Measurements from ENCODE around the gene CDH22. TPM values are rescaled to one million over a fixed set of nuclear protein-coding genes. Genes with fewer than 3 reads are reported as not detected.
A peak's percentile ranks its signal among the peaks of the same experiment; 100 is the strongest.

CDH22 gene
- total RNA-seq, 2 donors from 2014 or later, result 0.22 to 0.77 TPM

DNA sequence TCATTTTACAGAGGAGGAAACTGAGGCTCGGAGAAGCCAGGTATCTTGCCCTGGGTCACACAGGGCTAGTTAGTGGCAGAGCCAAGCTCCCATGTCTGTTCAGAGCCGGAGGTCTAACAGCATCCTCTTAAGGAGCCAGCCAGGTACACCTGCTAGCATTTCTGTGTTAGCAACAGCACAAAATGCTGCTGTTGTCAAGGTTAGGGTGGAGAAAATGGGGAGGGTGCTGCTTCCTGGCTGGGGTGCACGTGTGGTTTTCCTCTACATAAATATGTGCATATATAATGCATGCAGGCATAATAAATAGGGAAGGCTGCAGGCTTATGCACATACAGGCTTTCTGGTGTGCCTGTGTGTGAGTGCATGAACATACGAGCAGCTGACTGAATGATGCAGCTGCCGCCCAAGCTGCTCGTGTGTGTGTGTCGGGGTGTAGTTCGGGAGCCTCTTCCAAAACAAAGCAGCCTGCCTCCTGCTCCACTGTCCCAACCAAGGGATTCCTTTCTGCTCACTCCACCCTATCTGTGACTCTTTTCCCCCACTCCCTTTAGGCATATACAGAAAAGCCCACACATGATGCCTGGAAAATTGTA is 103.6 kb downstream of the CDH22 start:
- Histone ChIP-seq H3K9ac (ENCODE audit: extremely low read depth, low read length, poor library complexity, severe bottlenecking) (no peak overlapping the region), H3K4me1 (ENCODE audit: control insufficient read depth, insufficient read depth, low read length) (no peaks in the 10 kb centered on the region), H3K27ac (ENCODE audit: low read depth, low read length) (peak overlapping the region; percentile 38), H3K4me3 (ENCODE audit: low read length) (no peak overlapping the region), H3K36me3 (ENCODE audit: control insufficient read depth, insufficient read depth, low read length) (no peaks in the 10 kb centered on the region), H3K27me3 (ENCODE audit: control insufficient read depth, insufficient read depth, low read length, poor library complexity, severe bottlenecking) (no peaks in the 10 kb centered on the region), H3K9me3 (ENCODE audit: control insufficient read depth, low read length) (no peaks in the 10 kb centered on the region)
- Mint-ChIP-seq H3K9me3 (no peaks in the 10 kb centered on the region), H3K4me1 (peaks cover 14% of the 10 kb centered on the region), H3K27me3 (ENCODE audit: insufficient read depth) (peaks cover 28% of the 10 kb centered on the region), H3K36me3 (ENCODE audit: low read depth) (no peaks in the 10 kb centered on the region), H3K4me3 (no peak overlapping the region), H3K27ac (no peak overlapping the region)
- TF ChIP-seq, protein P1, sequence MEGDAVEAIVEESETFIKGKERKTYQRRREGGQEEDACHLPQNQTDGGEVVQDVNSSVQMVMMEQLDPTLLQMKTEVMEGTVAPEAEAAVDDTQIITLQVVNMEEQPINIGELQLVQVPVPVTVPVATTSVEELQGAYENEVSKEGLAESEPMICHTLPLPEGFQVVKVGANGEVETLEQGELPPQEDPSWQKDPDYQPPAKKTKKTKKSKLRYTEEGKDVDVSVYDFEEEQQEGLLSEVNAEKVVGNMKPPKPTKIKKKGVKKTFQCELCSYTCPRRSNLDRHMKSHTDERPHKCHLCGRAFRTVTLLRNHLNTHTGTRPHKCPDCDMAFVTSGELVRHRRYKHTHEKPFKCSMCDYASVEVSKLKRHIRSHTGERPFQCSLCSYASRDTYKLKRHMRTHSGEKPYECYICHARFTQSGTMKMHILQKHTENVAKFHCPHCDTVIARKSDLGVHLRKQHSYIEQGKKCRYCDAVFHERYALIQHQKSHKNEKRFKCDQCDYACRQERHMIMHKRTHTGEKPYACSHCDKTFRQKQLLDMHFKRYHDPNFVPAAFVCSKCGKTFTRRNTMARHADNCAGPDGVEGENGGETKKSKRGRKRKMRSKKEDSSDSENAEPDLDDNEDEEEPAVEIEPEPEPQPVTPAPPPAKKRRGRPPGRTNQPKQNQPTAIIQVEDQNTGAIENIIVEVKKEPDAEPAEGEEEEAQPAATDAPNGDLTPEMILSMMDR (conservative IDR thresholded peaks at IDR 0.05), result no peak
- DNase-seq, result no peak
- WGBS, 2 experiments (ENCODE audit: insufficient coverage in 1 of 2, insufficient read length in 1 of 2), result 81 to 100% methylated on average over 5 to 8 of the region's 8 CpGs

DNA sequence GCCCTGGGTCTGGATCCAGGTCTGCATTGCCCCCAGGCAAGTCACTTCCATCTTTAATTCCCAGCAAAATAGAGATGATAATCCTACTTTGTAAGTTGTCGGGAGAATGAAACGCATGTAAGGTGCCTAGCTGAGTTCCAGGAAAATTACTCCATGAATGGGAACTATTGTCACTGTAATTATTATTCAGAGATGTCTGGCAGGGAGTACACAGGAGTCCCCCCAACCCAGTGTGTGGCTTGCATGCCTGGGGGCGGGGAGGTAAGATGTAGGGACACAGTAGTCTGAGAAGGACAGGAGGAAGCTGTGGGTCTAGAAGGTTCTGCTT is 104.8 kb downstream of the CDH22 start:
- Histone ChIP-seq H3K4me1 (ENCODE audit: control insufficient read depth, insufficient read depth, low read length) (no peaks in the 10 kb centered on the region), H3K36me3 (ENCODE audit: control insufficient read depth, insufficient read depth, low read length) (no peaks in the 10 kb centered on the region), H3K9me3 (ENCODE audit: control insufficient read depth, low read length) (no peaks in the 10 kb centered on the region), H3K27ac (ENCODE audit: low read depth, low read length) (no peak overlapping the region), H3K27me3 (ENCODE audit: control insufficient read depth, insufficient read depth, low read length, poor library complexity, severe bottlenecking) (no peaks in the 10 kb centered on the region), H3K4me3 (ENCODE audit: low read length) (no peak overlapping the region), H3K9ac (ENCODE audit: extremely low read depth, low read length, poor library complexity, severe bottlenecking) (no peak overlapping the region)
- no peak for DNase-seq
- H3K9me3 Mint-ChIP-seq, result peaks cover 2% of the 10 kb centered on the region
- TF ChIP-seq, protein P1 (conservative IDR thresholded peaks at IDR 0.05), result no peak
- no peaks in the 10 kb centered on the region for H3K36me3 Mint-ChIP-seq (ENCODE audit: low read depth)
- H3K4me3 Mint-ChIP-seq, result no peak overlapping the region
- peaks cover 32% of the 10 kb centered on the region for H3K27me3 Mint-ChIP-seq (ENCODE audit: insufficient read depth)
- H3K27ac Mint-ChIP-seq, result no peak overlapping the region
- WGBS, 2 experiments (ENCODE audit: insufficient coverage in 1 of 2, insufficient read length in 1 of 2), result 83 to 93% methylated on average over 3 of the region's 3 CpGs
- peaks cover 11% of the 10 kb centered on the region for H3K4me1 Mint-ChIP-seq

DNA sequence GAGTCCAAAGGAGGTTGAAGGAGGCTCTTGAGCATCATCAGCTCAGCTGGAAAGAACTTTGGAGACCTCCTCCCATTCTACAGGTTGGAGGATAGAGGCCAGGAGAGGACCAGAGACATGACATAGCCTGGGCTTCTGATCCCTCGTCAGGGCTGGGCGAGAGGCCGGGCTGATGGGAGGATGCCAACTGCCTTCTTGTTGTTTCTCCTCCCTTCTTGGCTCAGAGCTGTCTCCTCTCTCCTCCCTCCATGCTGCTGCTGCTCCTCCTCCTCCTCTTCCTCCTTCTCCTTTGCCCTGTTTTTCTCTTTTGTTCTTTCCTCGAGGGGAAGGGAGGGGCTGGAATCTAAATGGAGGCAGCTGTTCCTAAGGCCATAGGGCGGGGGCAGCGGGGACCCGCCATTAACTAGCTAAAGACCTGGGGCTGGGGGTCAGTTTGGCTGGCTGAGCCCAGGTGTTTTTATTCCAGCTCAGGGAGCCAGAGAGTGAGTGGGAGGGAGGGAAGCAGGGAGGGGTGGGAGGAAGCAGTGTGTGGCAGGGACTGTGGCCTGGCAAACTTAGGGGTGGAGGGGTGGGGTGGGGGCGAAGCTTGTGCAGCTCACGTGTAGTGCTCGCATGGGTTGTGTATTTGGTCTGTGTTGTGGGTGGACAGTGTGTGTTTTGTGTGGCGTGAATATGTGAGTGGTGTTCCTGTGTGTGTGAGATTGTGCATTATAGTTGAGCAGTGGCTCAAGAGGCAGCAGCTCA is 105.4 kb downstream of the CDH22 start:
- Histone ChIP-seq H3K9me3 (ENCODE audit: control insufficient read depth, low read length) (no peaks in the 10 kb centered on the region), H3K4me1 (ENCODE audit: control insufficient read depth, insufficient read depth, low read length) (no peaks in the 10 kb centered on the region), H3K36me3 (ENCODE audit: control insufficient read depth, insufficient read depth, low read length) (no peaks in the 10 kb centered on the region), H3K27ac (ENCODE audit: low read depth, low read length) (peak overlapping the region; percentile 32), H3K4me3 (ENCODE audit: low read length) (no peak overlapping the region), H3K27me3 (ENCODE audit: control insufficient read depth, insufficient read depth, low read length, poor library complexity, severe bottlenecking) (no peaks in the 10 kb centered on the region), H3K9ac (ENCODE audit: extremely low read depth, low read length, poor library complexity, severe bottlenecking) (no peak overlapping the region)
- Mint-ChIP-seq H3K4me3 (no peak overlapping the region), H3K9me3 (peaks cover 2% of the 10 kb centered on the region), H3K27me3 (ENCODE audit: insufficient read depth) (peaks cover 29% of the 10 kb centered on the region), H3K36me3 (ENCODE audit: low read depth) (no peaks in the 10 kb centered on the region), H3K4me1 (peaks cover 11% of the 10 kb centered on the region), H3K27ac (no peak overlapping the region)
- DNase-seq, result no peak
- TF ChIP-seq, protein P1 (conservative IDR thresholded peaks at IDR 0.05), result no peak
- WGBS, 2 experiments (ENCODE audit: insufficient coverage in 1 of 2, insufficient read length in 1 of 2), result 80 to 82% methylated on average over 1 to 11 of the region's 11 CpGs
